Measurements from ENCODE around the gene BLID.

Gene BLID

DNA sequence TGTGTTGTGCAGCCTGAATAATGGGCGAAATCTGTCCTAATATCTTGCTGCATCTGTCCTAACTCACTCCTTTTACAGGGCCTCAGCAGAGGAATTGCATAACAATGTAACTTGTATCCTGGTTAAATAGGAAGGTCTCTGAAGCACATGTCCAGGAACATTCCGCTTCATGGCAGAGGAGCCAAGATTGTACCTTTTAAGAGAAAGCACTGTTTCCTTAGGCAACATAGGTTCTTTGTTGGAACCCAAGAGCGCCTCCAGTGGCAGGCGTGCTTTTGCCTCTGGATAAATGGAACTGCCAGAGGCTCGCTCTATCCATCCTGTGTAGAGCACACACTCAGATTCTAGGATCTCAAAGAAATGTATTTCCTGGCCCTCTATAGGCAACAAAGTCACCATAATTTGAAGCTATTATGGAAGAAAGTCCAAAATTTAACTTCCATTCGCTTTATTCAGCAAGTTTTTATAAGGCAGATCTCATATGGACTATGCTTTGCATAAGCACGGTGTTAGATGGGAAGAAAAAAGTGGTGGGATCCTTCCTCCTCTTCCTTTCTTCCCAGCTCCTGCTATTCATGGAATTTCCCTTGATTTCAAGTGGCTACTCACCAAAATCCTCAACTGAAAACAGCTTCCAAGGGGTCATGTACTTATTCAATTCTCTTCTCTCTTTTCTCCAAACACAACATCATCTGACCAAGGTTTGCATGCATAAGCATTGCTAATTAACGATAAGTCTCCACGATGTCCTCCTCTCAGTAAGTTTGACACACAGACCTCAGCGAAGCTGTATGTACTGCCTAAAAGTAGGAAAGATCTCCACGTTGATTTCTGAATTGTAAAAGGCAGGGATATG, at the start of gene BLID:
Gene BLID (minus strand): TSS at position 692 of the 856 bp plus-strand sequence. CDS start 293 bp downstream, at position 399.
- no peak for DNase-seq (ENCODE audit: low read depth)

DNA sequence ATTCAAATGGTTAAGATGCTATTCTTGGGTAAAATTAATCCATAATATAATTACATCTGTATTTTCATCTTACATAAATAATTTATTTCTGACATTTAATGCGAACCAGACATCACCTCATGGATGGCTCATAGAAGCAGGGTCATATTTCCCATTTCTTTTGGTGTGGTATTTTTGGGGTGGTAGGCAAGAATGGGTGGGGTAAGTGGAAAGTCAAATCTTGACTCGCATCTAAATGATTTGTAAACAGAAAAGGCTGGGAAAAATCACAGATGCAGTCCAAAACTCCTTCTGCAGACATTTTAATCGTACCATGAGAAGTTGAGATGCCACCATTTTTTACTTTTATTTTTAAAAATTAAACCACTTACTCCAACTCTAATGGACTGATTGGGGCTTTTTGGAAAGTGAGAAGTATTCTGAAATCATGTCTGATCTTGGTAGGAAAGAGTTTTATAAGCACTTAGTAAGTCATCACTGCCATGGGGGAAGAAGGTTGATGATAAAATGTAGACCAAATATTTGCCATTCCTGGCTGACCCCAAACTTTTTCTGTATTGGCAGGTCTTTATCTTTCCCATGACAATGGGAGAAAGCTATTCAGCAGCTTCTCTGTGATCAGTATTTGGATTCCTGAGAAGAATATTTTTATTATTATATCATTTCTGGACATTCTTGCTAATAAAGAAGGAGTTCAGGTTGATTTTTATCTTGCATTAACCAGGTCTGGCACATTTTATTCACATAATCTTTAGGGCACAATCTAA, 47.2 kb upstream of the BLID start:
- DNase-seq (ENCODE audit: low read depth) = no peak

- DNase-seq (ENCODE audit: low read depth) = no peak
Measured at GRCh38 chr11:122162095-122162494, 46.1 kb upstream of the BLID start.

DNA sequence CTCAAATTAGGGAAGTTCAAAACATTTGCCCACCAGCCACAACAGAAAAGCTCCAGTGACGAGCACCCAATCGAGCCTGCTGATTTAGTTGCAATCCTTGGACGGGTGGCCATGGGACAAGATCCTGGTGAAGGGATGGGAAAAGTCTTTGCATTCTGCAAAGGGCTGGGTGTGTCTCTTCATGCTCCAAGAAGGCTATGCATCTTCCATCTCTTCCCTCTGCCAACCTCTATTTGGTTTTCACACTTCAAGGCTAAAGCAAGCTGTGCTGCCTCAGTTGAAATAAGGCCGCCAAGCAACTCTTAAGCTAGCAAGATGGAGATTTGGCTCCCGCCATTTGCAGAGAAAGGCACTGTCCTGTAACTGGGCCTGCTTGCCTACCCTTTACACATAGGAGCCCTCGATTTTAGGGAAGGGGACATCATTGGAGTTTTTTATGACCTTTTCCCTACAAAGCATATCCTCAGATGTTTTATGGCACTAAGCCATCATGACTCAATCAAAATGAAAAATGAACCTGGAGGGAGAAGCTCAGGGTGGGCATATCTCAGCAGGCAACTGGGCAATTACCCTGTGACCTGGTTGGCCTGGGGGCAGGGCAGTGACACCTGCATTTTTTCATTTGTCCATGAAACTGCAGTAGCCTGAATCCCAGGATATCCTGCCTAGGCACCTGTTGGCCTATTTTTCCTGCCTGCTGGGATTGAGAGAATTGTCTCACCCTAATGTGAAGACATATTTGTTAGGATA, 45.0 kb upstream of the BLID start:
- DNase-seq (ENCODE audit: low read depth) = no peak

GRCh38 chr11:122159861-122160260, 43.8 kb upstream of the BLID start:
- DNase-seq (ENCODE audit: low read depth) = no peak

DNA sequence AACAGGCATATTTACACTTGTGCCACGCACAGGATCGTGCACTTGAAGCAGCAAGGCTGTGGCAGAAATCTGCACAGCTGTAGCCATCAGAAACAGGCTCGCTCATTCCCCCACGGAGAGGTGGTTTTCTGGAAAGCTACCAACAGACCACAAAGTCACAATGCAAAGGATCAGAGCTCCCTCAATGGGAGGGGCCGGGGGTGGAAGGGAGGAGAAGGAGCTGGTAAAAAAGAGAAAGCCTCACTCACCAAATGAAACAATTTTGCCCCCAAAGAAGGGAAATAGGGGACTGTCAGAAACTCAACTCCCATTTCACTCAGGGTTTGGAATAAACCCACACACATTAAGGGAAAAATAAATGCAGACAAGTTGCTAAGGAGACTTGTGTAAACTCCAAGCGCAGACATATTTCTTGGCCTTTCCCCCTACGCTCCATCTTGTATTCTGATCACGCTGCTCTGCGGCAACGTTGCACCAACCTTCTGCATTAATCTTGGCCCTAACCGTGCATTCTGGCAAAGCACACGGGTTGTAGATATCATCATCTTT, 43.2 kb upstream of the BLID start:
- no peak for DNase-seq (ENCODE audit: low read depth)

DNA sequence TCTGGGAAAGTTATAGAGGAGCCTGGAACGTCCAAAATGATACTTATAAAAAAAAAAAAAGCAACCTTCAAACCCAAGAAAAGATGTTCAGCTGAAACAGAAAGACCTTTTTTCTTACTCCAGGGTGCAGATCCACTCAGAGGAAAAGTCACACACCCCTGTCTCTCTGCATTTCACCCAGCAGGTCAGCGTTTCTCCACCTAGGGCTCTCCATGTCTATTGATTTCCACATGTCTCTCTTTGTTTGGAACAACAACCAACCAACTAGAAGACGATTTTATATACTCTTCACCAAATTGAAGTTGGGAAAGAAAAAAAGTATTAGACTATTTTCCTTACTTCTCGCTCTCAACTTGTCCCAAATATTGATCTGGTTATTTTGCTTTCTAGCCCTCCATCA, 42.2 kb upstream of the BLID start:
- DNase-seq (ENCODE audit: low read depth) = no peak

GRCh38 chr11:122157653-122158161, 41.7 kb upstream of the BLID start:
- DNase-seq (ENCODE audit: low read depth) = no peak

DNA sequence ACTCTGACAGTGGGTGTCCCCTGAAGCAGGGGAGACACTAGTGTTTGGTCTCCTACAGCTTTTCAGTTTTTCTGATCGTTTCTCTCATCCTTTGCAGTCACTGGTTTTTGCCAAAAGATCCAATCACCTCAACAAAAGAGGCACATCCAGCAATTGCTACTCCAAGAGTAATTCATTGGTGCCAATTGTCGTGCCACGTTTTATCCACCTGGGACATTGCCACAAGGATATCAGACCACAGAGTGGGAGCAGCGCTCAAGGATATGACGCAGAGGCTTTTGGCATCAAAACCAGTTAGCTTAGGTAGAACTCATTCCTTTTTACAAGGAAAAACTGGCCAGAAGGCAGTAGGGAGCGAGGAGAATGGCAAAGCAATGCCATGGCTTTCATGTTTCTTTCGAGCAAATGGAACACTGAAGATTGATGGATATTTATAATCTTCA, 40.9 kb upstream of the BLID start:
- DNase-seq (ENCODE audit: low read depth) = no peak

DNA sequence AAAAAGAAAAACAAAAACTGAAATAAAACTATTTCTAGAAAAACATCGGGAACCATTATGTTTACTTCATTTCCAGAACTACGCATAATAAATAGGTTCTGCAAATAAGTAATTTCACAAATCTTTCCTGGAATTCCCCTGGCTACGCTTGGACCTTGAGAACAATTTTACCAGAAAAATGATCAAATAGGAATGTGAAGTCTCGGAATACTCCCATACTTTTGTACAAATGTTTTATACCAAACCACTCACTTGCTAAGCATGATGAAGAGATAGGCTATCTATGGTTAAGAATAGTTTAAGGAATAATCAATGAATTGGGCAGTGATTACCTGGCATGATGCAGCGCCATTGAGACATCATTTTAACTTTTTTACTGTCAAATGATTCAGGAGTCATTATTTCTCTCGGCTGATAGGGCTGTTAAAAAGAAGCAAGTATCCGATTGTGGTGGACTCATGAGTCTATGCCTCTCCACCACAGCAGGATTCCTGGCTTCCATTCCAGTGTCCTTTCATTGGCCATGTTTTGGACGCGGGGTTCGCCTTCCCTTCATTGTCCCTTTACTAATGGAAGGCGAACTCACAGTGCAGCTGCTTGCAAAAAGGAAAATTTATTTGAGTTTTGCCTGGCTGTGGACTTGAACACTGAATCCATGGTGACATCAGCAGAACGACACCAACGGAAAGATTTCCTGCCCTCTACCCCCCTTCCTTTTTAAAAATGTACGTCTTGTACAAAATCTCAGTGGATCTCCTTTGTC, 39.9 kb upstream of the BLID start:
- DNase-seq (ENCODE audit: low read depth) = no peak

- DNase-seq (ENCODE audit: low read depth) = no peak
Measured at GRCh38 chr11:122154994-122155393, 39.0 kb upstream of the BLID start.

GRCh38 chr11:122154227-122154626, 38.2 kb upstream of the BLID start:
- DNase-seq (ENCODE audit: low read depth) = no peak

DNA sequence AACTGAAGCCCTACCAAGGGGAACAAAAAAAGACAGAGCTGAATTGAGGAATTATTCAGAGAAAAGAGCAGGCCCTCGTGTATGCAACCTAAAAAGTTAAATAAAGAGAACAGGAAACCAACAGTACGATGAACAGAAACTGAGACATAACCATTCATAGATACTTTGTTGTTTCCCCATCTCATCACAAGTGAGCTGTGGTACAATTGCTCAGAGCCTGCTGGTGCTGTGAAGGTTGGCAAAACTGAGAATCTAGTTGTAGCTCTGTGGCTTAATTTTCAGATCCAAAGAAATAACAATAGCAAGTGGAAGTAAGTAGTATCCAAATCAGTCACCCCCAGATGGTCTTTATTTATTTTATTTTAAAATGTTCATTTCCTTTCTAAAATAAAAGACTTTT, 37.7 kb upstream of the BLID start:
- no peak for DNase-seq (ENCODE audit: low read depth)

- DNase-seq (ENCODE audit: low read depth) = no peak
Measured at GRCh38 chr11:122150216-122151124, 34.5 kb upstream of the BLID start.

DNA sequence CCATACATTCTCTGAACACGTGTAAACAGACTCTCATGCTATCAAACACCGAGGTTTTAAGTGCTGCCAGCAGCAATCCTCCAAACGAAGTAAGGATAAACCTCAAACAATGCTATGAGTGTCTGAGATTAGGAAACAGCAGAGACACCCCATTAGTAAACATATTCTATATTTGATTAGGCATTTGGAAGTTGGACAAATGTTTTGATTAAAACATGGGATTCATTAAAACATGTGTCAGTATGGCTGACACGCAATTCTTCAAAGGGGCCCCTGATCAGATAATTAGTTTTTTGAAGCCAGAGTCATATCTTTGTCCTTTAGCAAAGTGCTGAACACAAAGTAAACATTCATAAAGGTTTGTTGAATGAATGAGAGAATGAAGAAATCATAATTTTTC, 33.2 kb upstream of the BLID start:
- DNase-seq (ENCODE audit: low read depth) = no peak

DNA sequence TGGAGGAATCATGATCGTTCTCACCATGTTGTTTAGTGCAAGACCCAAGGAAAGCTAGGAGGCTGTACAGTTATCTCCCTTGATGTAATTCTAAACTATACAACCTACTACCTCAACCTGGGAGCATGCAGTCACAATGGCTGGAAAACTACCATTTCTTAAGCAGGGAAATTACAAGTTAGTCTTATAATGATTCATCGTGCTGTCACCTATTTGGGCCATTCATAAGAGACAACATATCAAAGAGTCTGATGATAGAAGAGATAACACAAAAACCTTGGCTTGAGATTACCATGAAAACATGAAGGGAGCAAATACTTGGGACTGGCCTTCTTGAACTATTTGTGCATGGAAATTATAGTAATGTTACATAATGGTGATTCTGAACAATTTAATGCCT, 30.5 kb upstream of the BLID start:
- DNase-seq (ENCODE audit: low read depth) = no peak

GRCh38 chr11:122145715-122146274, 29.8 kb upstream of the BLID start:
- no peak for DNase-seq (ENCODE audit: low read depth)

DNA sequence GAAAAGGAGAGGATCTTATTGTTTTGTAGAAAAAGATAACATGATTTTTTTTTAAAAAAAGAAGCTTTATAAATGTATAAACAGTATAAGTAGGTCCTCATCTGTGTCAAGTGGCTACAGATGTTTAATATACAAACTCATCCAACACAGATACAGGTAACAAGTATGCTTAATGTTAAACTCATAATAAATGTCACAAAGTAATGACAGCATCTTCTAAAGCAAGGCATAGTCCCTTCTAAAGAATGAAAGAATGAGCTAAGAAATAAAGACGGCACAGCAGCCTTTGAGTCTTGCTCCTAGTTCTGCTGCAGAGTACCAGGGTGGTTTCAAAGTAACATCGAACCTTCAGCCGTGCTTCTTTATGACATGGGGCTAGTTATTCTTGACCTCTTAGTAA, 28.7 kb upstream of the BLID start:
- no peak for DNase-seq (ENCODE audit: low read depth)

DNA sequence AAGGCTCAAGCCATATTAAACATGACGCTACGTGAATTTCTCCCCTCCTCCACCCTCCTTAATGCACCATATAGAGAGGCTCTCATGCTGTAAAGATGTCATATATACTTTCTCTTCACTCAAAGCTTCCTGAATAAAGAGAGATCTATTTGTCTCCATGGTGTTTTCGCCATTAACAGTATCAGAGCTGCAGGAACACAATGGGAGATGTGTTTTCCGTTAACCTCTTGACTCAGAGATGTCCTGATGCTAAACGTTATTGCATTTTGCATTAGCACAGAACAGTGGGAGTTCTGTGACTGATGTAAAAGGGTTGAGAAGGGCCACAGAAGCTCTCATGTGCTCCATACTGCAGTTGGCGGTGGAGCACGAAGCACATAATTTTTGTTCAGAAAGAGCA, 25.7 kb upstream of the BLID start:
- no peak for DNase-seq (ENCODE audit: low read depth)

DNA sequence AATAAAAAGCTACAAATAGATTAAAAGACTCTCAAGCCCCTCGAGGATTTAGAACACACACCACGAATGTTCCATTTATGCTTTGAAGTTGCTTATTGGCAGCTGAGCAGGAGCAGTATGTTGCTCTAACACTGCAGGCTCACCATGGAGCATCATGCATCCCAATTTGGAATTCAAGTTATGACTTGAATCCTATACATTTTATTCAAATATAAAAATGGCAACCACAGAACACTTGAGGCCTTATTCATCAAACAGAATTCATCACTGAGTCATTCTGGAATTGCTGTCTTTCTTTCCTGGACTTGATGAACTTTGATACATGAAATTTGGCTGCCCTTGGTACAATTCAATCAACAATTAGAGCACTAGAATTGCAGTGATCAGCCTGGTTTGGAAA, 24.5 kb upstream of the BLID start:
- DNase-seq (ENCODE audit: low read depth) = no peak

Data from stimulated activated CD8-positive, alpha-beta memory T cell treated with anti-CD3 and anti-CD28 coated beads, Interleukin-12 subunit alpha, Interleukin-12 subunit beta, amount 100 ng/mL, for 4 hours (primary cell).